Immature natural killer cell (primary cell): ENCODE data around the gene ETV6. TPM values are rescaled to one million over a fixed set of nuclear protein-coding genes. Genes with fewer than 3 reads are reported as not detected.

Experiments used
- DNase-seq, 3 donors: peaks; one replicate each; pipeline ENCODE4 v3.0.0; 2022; ENCODE audit warnings: mixed read lengths in 1 of 3
- H3K27ac Mint-ChIP-seq, 6 donors: one replicate each; pipeline ENCODE4 v1.8.0; 2020; ENCODE audit warnings: mixed read lengths in 6 of 6, mild to moderate bottlenecking in 5 of 6, inconsistent platforms in 4 of 6, moderate library complexity in 3 of 6
- H3K27me3 Mint-ChIP-seq, 3 donors: one replicate each; pipeline ENCODE4 v1.8.0; 2020 to 2021; ENCODE audit warnings: low read depth in 3 of 3, mild to moderate bottlenecking in 3 of 3, mixed read lengths in 3 of 3, moderate library complexity in 3 of 3, inconsistent platforms in 1 of 3
- H3K36me3 Mint-ChIP-seq, 3 donors: one replicate each; pipeline ENCODE4 v1.8.0; 2020; ENCODE audit warnings: mixed read lengths in 3 of 3, inconsistent platforms in 2 of 3, mild to moderate bottlenecking in 2 of 3
- H3K4me1 Mint-ChIP-seq, 2 donors: one replicate each; pipeline ENCODE4 v1.8.0; 2020; ENCODE audit warnings: inconsistent platforms in 2 of 2, mild to moderate bottlenecking in 2 of 2, mixed read lengths in 2 of 2, moderate library complexity in 1 of 2
- H3K4me3 Mint-ChIP-seq, 5 donors: one replicate each; pipeline ENCODE4 v1.8.0; 2020; ENCODE audit warnings: mild to moderate bottlenecking in 5 of 5, mixed read lengths in 5 of 5, inconsistent platforms in 3 of 5, moderate library complexity in 3 of 5
- H3K9me3 Mint-ChIP-seq, 6 donors: one replicate each; pipeline ENCODE4 v1.8.0; 2020; ENCODE audit warnings: mild to moderate bottlenecking in 6 of 6, mixed read lengths in 6 of 6, inconsistent platforms in 4 of 6, moderate library complexity in 3 of 6
- polyA plus RNA-seq, 3 donors: library from polyadenylated mRNA; unstranded; fragments of 300-500 nt; fragmentation: Illumina TruSeq; gene quantifications; one replicate each; pipeline ENCODE4 v1.2.3, GENCODE V29; 2021

Gene ETV6
- polyA plus RNA-seq, 3 donors from 2014 or later, result 3.0 to 5.4 (median 3.2) TPM

GRCh38 chr12:11684393-11684792 is 34.9 kb downstream of the ETV6 start:
- DNase-seq, result no peak
- no peaks in the 10 kb centered on the region for H3K27me3 Mint-ChIP-seq
- H3K27ac Mint-ChIP-seq, result no peak overlapping the region
- no peaks in the 10 kb centered on the region for H3K36me3 Mint-ChIP-seq
- H3K9me3 Mint-ChIP-seq, result no peaks in the 10 kb centered on the region
- peaks cover 7 to 63% of the 10 kb centered on the region in 2 donors for H3K4me1 Mint-ChIP-seq
- H3K4me3 Mint-ChIP-seq, result no peak overlapping the region

GRCh38 chr12:11684811-11685210 is 35.3 kb downstream of the ETV6 start:
- peak overlapping the region in 1 of 6 donors; percentile 74 for H3K27ac Mint-ChIP-seq

DNA sequence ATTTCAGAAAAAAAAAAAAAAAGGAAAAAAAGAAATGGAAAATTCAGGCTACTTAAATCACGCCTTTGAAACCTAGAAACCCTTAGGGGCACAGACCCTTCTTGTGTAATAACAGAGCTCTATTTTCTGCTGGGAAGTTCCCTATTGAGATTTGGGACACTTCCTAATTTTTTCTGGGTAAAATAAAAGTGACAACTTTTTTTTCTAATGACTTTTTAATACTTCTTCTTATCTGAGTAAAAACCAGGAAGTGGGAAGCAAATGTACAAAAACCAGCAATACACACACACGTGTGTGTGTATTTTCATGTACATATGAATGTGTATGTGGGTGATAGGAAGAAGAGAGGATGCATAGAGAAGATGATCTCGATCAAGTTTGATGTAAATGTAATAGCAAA is 35.8 kb downstream of the ETV6 start:
- Mint-ChIP-seq H3K9me3 (no peaks in the 10 kb centered on the region), H3K4me3 (no peak overlapping the region), H3K36me3 (no peaks in the 10 kb centered on the region), H3K27me3 (no peaks in the 10 kb centered on the region), H3K27ac (peak overlapping the region in 1 of 6 donors; percentile 28), H3K4me1 (peaks cover 7 to 60% of the 10 kb centered on the region in 2 donors)
- DNase-seq, result no peak

More at GRCh38 chr12:11684811-11685210, 35.3 kb downstream of the ETV6 start:
- DNase-seq, result no peak
- H3K27me3 Mint-ChIP-seq, result no peaks in the 10 kb centered on the region
- H3K9me3 Mint-ChIP-seq, result no peaks in the 10 kb centered on the region
- no peak overlapping the region for H3K4me3 Mint-ChIP-seq
- H3K4me1 Mint-ChIP-seq, result peaks cover 7 to 60% of the 10 kb centered on the region in 2 donors
- H3K36me3 Mint-ChIP-seq, result no peaks in the 10 kb centered on the region

DNA sequence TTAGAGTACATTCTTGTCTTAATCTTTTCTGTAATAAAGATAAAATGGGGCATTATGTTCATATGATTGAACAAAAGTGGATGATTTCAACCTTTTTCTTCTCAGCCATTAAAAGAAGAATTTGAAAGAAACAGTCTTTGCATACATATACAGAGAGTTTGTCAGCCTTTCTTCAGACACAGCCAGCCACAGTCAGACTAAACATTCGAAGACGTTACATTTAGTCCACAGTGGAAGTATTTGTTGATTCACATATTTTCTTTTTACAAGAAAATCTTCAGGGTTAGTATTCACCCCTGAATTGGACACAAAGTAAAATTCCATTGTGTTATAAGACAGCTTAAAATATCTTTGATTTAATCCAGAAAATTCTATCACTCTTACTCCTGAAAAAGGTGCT is 36.2 kb downstream of the ETV6 start:
- no peak for DNase-seq
- Mint-ChIP-seq H3K27ac (no peak overlapping the region), H3K27me3 (no peaks in the 10 kb centered on the region), H3K4me3 (no peak overlapping the region), H3K9me3 (no peaks in the 10 kb centered on the region), H3K36me3 (no peaks in the 10 kb centered on the region), H3K4me1 (peaks cover 7 to 57% of the 10 kb centered on the region in 2 donors)

DNA sequence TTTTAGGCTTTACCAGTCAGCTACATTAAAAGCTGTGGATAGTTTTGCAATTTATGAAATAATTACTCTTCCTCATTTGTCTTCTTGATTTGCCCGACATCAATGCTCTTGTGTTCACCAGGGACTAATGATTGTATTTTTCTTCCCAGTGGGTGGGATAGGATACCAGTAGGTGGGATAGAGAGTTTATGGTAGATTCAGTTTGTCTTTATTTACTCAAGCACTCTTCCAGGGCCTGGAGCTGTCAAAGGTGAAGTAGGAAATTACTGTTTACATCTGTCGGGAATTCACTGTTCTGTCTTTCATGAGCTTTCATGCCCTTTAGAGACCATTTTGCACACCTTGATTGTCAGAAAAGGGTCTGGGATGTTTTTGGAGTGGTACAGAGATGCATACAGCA is 36.6 kb downstream of the ETV6 start:
- no peaks in the 10 kb centered on the region for H3K9me3 Mint-ChIP-seq
- no peaks in the 10 kb centered on the region for H3K36me3 Mint-ChIP-seq
- H3K27ac Mint-ChIP-seq, result peak overlapping the region in 1 of 6 donors; percentile 2
- DNase-seq, result no peak
- H3K4me1 Mint-ChIP-seq, result peaks cover 7 to 54% of the 10 kb centered on the region in 2 donors
- no peak overlapping the region for H3K4me3 Mint-ChIP-seq
- no peaks in the 10 kb centered on the region for H3K27me3 Mint-ChIP-seq

GRCh38 chr12:11687528-11687927 is 38.1 kb downstream of the ETV6 start:
- no peak for DNase-seq
- Mint-ChIP-seq H3K27ac (no peak overlapping the region), H3K36me3 (no peaks in the 10 kb centered on the region), H3K4me3 (no peak overlapping the region), H3K9me3 (no peaks in the 10 kb centered on the region), H3K27me3 (no peaks in the 10 kb centered on the region), H3K4me1 (peaks cover 3 to 63% of the 10 kb centered on the region in 2 donors)

GRCh38 chr12:11688379-11688778 is 38.9 kb downstream of the ETV6 start:
- H3K36me3 Mint-ChIP-seq, result no peaks in the 10 kb centered on the region
- no peaks in the 10 kb centered on the region for H3K27me3 Mint-ChIP-seq
- DNase-seq, result no peak
- peaks cover 3 to 67% of the 10 kb centered on the region in 2 donors for H3K4me1 Mint-ChIP-seq
- H3K9me3 Mint-ChIP-seq, result no peaks in the 10 kb centered on the region
- peak overlapping the region in 1 of 6 donors; percentile 11 for H3K27ac Mint-ChIP-seq
- H3K4me3 Mint-ChIP-seq, result no peak overlapping the region

DNA sequence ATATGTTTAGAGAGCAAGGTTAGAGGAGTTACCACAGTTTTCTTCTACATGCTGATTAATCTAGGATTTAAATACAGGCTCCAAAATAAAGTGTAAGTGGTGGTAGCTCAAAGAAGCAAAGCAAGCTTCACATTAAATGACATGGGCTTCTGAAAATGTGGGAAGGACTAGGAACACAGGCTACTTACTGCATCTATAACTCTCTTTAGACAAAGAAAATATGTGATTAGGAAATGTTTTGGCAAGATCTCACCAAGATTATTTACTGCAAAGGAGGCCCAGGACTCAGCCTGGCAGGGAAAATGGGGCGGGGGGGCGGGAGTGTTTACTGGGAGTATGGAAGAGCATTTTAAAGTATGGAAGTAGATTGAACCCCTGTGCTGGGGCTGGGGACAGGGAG is 39.4 kb downstream of the ETV6 start:
- no peak overlapping the region for H3K4me3 Mint-ChIP-seq
- H3K36me3 Mint-ChIP-seq, result no peaks in the 10 kb centered on the region
- no peaks in the 10 kb centered on the region for H3K27me3 Mint-ChIP-seq
- no peak for DNase-seq
- H3K27ac Mint-ChIP-seq, result no peak overlapping the region
- H3K4me1 Mint-ChIP-seq, result peaks cover 2 to 67% of the 10 kb centered on the region in 2 donors
- H3K9me3 Mint-ChIP-seq, result no peaks in the 10 kb centered on the region

- no peaks in the 10 kb centered on the region for H3K36me3 Mint-ChIP-seq
- no peak overlapping the region for H3K4me3 Mint-ChIP-seq
- H3K27me3 Mint-ChIP-seq, result no peaks in the 10 kb centered on the region
- H3K9me3 Mint-ChIP-seq, result no peaks in the 10 kb centered on the region
- no peak for DNase-seq
- no peak overlapping the region for H3K27ac Mint-ChIP-seq
- peaks cover 2 to 62% of the 10 kb centered on the region in 2 donors for H3K4me1 Mint-ChIP-seq
Measured at GRCh38 chr12:11689591-11690186, 40.2 kb downstream of the ETV6 start.

- no peak overlapping the region for H3K4me3 Mint-ChIP-seq
- H3K36me3 Mint-ChIP-seq, result no peaks in the 10 kb centered on the region
- DNase-seq, result no peak
- no peaks in the 10 kb centered on the region for H3K9me3 Mint-ChIP-seq
- H3K27me3 Mint-ChIP-seq, result no peaks in the 10 kb centered on the region
- peak overlapping the region in 1 of 6 donors; percentile 41 for H3K27ac Mint-ChIP-seq
- peaks cover 0 to 43% of the 10 kb centered on the region in 2 donors for H3K4me1 Mint-ChIP-seq
Measured at GRCh38 chr12:11693067-11693466, 43.6 kb downstream of the ETV6 start.

- Mint-ChIP-seq H3K9me3 (no peaks in the 10 kb centered on the region), H3K27me3 (no peaks in the 10 kb centered on the region), H3K4me3 (no peak overlapping the region), H3K36me3 (no peaks in the 10 kb centered on the region), H3K4me1 (peaks cover 0 to 43% of the 10 kb centered on the region in 2 donors), H3K27ac (peak overlapping the region in 1 of 6 donors; percentile 2)
- no peak for DNase-seq
Measured at GRCh38 chr12:11693601-11694000, 44.1 kb downstream of the ETV6 start.

DNA sequence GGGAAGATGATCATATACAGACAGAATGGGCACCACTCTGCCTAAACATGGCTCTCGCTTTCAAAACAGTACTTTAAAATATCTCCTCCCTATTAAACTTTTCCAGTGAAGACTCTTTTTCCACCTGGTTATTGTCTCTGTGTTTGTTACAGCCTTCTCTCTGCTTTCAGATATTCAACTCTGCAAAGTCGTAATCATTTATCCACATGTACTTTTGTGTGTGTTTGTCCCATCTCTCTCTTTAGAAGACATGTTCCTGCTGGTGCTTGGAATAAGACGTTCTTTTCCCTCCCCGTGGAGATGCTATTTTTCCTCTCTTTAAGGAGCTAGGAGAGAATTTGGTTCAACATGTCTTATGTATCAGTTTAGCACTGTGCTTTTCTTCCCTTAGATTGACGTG is 45.1 kb downstream of the ETV6 start:
- Mint-ChIP-seq H3K27me3 (no peaks in the 10 kb centered on the region), H3K4me3 (no peak overlapping the region), H3K27ac (peak overlapping the region in 1 of 6 donors; percentile 32), H3K4me1 (peaks cover 0 to 35% of the 10 kb centered on the region in 2 donors), H3K36me3 (no peaks in the 10 kb centered on the region), H3K9me3 (no peaks in the 10 kb centered on the region)
- DNase-seq, result no peak

- Mint-ChIP-seq H3K27me3 (no peaks in the 10 kb centered on the region), H3K27ac (no peak overlapping the region), H3K4me3 (no peak overlapping the region), H3K4me1 (peaks cover 0 to 29% of the 10 kb centered on the region in 2 donors), H3K36me3 (no peaks in the 10 kb centered on the region), H3K9me3 (no peaks in the 10 kb centered on the region)
- DNase-seq, result no peak
Measured at GRCh38 chr12:11695321-11695720, 45.8 kb downstream of the ETV6 start.

- H3K36me3 Mint-ChIP-seq, result no peaks in the 10 kb centered on the region
- H3K4me1 Mint-ChIP-seq, result peaks cover under 1 to 28% of the 10 kb centered on the region in 2 donors
- no peak for DNase-seq
- H3K9me3 Mint-ChIP-seq, result no peaks in the 10 kb centered on the region
- H3K4me3 Mint-ChIP-seq, result no peak overlapping the region
- no peaks in the 10 kb centered on the region for H3K27me3 Mint-ChIP-seq
- H3K27ac Mint-ChIP-seq, result no peak overlapping the region
Measured at GRCh38 chr12:11696084-11696483, 46.6 kb downstream of the ETV6 start.

GRCh38 chr12:11697131-11697530 is 47.7 kb downstream of the ETV6 start:
- H3K27ac Mint-ChIP-seq, result no peak overlapping the region
- H3K9me3 Mint-ChIP-seq, result no peaks in the 10 kb centered on the region
- DNase-seq, result no peak
- no peaks in the 10 kb centered on the region for H3K27me3 Mint-ChIP-seq
- H3K4me3 Mint-ChIP-seq, result no peak overlapping the region
- no peaks in the 10 kb centered on the region for H3K36me3 Mint-ChIP-seq
- peaks cover 3 to 34% of the 10 kb centered on the region in 2 donors for H3K4me1 Mint-ChIP-seq
